H1 (cell line): ENCODE measurements around the gene ABCG1. TPM values are rescaled to one million over a fixed set of nuclear protein-coding genes. Genes with fewer than 3 reads are reported as not detected.

Experiments used
- ASH2L ChIP-seq: fragments of 200-600, 300-600 bp; sonication (generic); IDR thresholded peaks from one replicate; pipeline ENCODE4 v1.7.1; 2017; ENCODE audit warnings: low read length
- ATF2 ChIP-seq: IDR thresholded peaks from 2 replicates; pipeline ENCODE4 v1.6.1; 2012; ENCODE audit warnings: low read length, inconsistent platforms
- BACH1 ChIP-seq: IDR thresholded peaks from 2 replicates; pipeline ENCODE4 v1.6.1; 2012; ENCODE audit warnings: low read length, improper control_type of control experiment
- EP300 ChIP-seq, 2 experiments: IDR thresholded peaks; 1 replicate in 1 of 2; 2 replicates in 1 of 2; pipeline ENCODE4 v1.6.1; 2011 to 2012; ENCODE audit warnings: low read depth in 2 of 2, low read length in 2 of 2, mild to moderate bottlenecking in 2 of 2, borderline replicate concordance in 1 of 2, inconsistent platforms in 1 of 2, moderate library complexity in 1 of 2
- EZH2 ChIP-seq: fragments of 200-600 bp; sonication (generic); IDR thresholded peaks from 2 replicates; pipeline ENCODE4 v1.7.1; 2012; ENCODE audit warnings: low read depth, mild to moderate bottlenecking, moderate library complexity, low read length, inconsistent platforms; ENCODE audit not compliant: severe bottlenecking
- GABPA ChIP-seq: IDR thresholded peaks from 2 replicates; pipeline ENCODE4 v1.6.1; 2011; ENCODE audit warnings: mild to moderate bottlenecking, low read length, moderate library complexity, borderline replicate concordance; ENCODE audit not compliant: insufficient read depth
- JUND ChIP-seq: IDR thresholded peaks from 2 replicates; pipeline ENCODE4 v1.6.1; 2011; ENCODE audit warnings: mild to moderate bottlenecking, improper control_type of control experiment, low read length
- YY1 ChIP-seq: IDR thresholded peaks from 2 replicates; pipeline ENCODE4 v1.6.1; 2011; ENCODE audit warnings: low read depth, mild to moderate bottlenecking, low read length
- polyA plus RNA-seq, 7 experiments: library from polyadenylated mRNA; depleted of rRNA in 3 of 7; stranded (reverse) in 5 of 7; unstranded in 2 of 7; fragments of >200 nt in 5 of 7; fragments of 200-250 nt in 2 of 7; gene quantifications; 1 replicate in 5 of 7; 2 replicates in 1 of 7; 4 replicates in 1 of 7; pipeline versions ENCODE4 v1.2.1 to v1.2.3, GENCODE V29; 2011 to 2013; ENCODE audit warnings: missing spikeins in 2 of 7, mixed read lengths in 2 of 7
- total RNA-seq: library from RNA; stranded (reverse); fragmentation: NEBNext Ultra II Directional; extraction: Animal tissue kit (Norgen Biotek cat#: 25700); gene quantifications from 2 replicates; pipeline ENCODE4 v1.2.1, GENCODE V29; 2021
- TF ChIP-seq, protein P1 (sequence below): fragments of 300-600 bp; sonication (generic); IDR thresholded peaks from 2 replicates; pipeline ENCODE4 v1.7.1; 2012; ENCODE audit warnings: low read length, moderate library complexity, mild to moderate bottlenecking, inconsistent platforms; ENCODE audit not compliant: insufficient replicate concordance

The ABCG1 gene
- total and polyA plus RNA-seq, 2 of the 8 experiments (the other 6 are each of a cell fraction or from before 2014, with no cell fraction given) = 2.1 to 4.0 TPM

DNA sequence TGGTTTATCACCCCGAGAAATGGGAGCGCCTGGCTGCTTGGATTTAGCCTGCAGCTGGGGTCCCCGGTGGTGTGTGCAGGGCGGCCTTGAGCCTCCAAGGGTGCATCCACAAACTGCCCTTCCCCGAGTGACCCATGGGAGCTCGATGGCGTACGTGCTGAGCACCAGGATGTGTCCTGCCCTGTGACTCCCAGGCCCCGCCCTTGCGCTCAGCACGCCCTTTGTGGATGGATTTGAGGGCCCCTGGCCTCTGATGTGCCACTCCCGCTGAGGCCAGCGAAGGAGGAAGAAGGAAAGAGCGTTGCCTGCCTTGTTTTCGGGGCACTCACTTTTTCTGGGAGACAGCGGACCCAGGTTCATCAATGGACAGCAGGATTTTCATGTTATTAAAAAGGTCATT is 98.0 kb downstream of the ABCG1 start (continued):
- TF ChIP-seq, protein P1, sequence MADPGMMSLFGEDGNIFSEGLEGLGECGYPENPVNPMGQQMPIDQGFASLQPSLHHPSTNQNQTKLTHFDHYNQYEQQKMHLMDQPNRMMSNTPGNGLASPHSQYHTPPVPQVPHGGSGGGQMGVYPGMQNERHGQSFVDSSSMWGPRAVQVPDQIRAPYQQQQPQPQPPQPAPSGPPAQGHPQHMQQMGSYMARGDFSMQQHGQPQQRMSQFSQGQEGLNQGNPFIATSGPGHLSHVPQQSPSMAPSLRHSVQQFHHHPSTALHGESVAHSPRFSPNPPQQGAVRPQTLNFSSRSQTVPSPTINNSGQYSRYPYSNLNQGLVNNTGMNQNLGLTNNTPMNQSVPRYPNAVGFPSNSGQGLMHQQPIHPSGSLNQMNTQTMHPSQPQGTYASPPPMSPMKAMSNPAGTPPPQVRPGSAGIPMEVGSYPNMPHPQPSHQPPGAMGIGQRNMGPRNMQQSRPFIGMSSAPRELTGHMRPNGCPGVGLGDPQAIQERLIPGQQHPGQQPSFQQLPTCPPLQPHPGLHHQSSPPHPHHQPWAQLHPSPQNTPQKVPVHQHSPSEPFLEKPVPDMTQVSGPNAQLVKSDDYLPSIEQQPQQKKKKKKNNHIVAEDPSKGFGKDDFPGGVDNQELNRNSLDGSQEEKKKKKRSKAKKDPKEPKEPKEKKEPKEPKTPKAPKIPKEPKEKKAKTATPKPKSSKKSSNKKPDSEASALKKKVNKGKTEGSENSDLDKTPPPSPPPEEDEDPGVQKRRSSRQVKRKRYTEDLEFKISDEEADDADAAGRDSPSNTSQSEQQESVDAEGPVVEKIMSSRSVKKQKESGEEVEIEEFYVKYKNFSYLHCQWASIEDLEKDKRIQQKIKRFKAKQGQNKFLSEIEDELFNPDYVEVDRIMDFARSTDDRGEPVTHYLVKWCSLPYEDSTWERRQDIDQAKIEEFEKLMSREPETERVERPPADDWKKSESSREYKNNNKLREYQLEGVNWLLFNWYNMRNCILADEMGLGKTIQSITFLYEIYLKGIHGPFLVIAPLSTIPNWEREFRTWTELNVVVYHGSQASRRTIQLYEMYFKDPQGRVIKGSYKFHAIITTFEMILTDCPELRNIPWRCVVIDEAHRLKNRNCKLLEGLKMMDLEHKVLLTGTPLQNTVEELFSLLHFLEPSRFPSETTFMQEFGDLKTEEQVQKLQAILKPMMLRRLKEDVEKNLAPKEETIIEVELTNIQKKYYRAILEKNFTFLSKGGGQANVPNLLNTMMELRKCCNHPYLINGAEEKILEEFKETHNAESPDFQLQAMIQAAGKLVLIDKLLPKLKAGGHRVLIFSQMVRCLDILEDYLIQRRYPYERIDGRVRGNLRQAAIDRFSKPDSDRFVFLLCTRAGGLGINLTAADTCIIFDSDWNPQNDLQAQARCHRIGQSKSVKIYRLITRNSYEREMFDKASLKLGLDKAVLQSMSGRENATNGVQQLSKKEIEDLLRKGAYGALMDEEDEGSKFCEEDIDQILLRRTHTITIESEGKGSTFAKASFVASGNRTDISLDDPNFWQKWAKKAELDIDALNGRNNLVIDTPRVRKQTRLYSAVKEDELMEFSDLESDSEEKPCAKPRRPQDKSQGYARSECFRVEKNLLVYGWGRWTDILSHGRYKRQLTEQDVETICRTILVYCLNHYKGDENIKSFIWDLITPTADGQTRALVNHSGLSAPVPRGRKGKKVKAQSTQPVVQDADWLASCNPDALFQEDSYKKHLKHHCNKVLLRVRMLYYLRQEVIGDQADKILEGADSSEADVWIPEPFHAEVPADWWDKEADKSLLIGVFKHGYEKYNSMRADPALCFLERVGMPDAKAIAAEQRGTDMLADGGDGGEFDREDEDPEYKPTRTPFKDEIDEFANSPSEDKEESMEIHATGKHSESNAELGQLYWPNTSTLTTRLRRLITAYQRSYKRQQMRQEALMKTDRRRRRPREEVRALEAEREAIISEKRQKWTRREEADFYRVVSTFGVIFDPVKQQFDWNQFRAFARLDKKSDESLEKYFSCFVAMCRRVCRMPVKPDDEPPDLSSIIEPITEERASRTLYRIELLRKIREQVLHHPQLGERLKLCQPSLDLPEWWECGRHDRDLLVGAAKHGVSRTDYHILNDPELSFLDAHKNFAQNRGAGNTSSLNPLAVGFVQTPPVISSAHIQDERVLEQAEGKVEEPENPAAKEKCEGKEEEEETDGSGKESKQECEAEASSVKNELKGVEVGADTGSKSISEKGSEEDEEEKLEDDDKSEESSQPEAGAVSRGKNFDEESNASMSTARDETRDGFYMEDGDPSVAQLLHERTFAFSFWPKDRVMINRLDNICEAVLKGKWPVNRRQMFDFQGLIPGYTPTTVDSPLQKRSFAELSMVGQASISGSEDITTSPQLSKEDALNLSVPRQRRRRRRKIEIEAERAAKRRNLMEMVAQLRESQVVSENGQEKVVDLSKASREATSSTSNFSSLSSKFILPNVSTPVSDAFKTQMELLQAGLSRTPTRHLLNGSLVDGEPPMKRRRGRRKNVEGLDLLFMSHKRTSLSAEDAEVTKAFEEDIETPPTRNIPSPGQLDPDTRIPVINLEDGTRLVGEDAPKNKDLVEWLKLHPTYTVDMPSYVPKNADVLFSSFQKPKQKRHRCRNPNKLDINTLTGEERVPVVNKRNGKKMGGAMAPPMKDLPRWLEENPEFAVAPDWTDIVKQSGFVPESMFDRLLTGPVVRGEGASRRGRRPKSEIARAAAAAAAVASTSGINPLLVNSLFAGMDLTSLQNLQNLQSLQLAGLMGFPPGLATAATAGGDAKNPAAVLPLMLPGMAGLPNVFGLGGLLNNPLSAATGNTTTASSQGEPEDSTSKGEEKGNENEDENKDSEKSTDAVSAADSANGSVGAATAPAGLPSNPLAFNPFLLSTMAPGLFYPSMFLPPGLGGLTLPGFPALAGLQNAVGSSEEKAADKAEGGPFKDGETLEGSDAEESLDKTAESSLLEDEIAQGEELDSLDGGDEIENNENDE = no peak
- TF ChIP-seq EP300 (IDR thresholded peaks at IDR 0.05; ENCODE audit: borderline replicate concordance in 1 of 2, low read depth in 2 of 2, low read length in 2 of 2) = no peak
- TF ChIP-seq GABPA = no peak
- no peak for TF ChIP-seq JUND
- TF ChIP-seq BACH1 = no peak
- no peak for TF ChIP-seq ASH2L
- no peak for TF ChIP-seq ATF2
- no peak for TF ChIP-seq EZH2
- no peak for TF ChIP-seq YY1
